ENCODE results near the gene MAZ. TPM values are rescaled to one million over a fixed set of nuclear protein-coding genes. Genes with fewer than 3 reads are reported as not detected.

MAZ gene
- total and polyA plus RNA-seq, 2 of the 13 experiments (the other 11 are each of a cell fraction or from before 2014, with no cell fraction given): 203 to 277 TPM

- TF ChIP-seq ZGPAT (CRISPR knock-in tag; IDR thresholded peaks at IDR 0.05): peak; percentile 97
- peak; percentile 93; the same call in 1 of the 2 replicates for TF ChIP-seq THAP9 (CRISPR knock-in tag; IDR thresholded peaks at IDR 0.05; ENCODE audit: borderline replicate concordance)
- TF ChIP-seq FOXO4 (CRISPR knock-in tag; conservative IDR thresholded peaks at IDR 0.05): no peak
- no peak for TF ChIP-seq ZNF724P (CRISPR knock-in tag; IDR thresholded peaks at IDR 0.05; ENCODE audit: borderline replicate concordance)
- TF ChIP-seq EEA1 (CRISPR knock-in tag; IDR thresholded peaks at IDR 0.05; ENCODE audit: borderline replicate concordance): no peak
- TF ChIP-seq SATB2 (CRISPR knock-in tag; IDR thresholded peaks at IDR 0.05): no peak
- TF ChIP-seq ZNF597 (CRISPR knock-in tag; IDR thresholded peaks at IDR 0.05): no peak
- peak; percentile 96 for TF ChIP-seq ZNF878 (CRISPR knock-in tag; IDR thresholded peaks at IDR 0.05)
- peak; percentile 64; the same call in 1 of the 2 replicates for TF ChIP-seq ZNF512 (CRISPR knock-in tag; IDR thresholded peaks at IDR 0.05)
- peak; percentile 95 for TF ChIP-seq RNF219 (CRISPR knock-in tag; IDR thresholded peaks at IDR 0.05)
- peak; percentile 65 for TF ChIP-seq HOXA9 (CRISPR knock-in tag; IDR thresholded peaks at IDR 0.05; ENCODE audit: borderline replicate concordance)
- TF ChIP-seq ADNP (CRISPR knock-in tag; IDR thresholded peaks at IDR 0.05): no peak
- no peak for TF ChIP-seq SRSF9 (IDR thresholded peaks at IDR 0.05; ENCODE audit: borderline replicate concordance, insufficient read depth, low read depth, low read length, poor library complexity, severe bottlenecking)
- TF ChIP-seq ZNF850 (CRISPR knock-in tag; conservative IDR thresholded peaks at IDR 0.05): no peak
- peak; percentile 87 for TF ChIP-seq JARID2 (CRISPR knock-in tag; IDR thresholded peaks at IDR 0.05; ENCODE audit: insufficient replicate concordance)
- no peak; the same call in 1 of the 2 replicates for TF ChIP-seq ZNF652 (CRISPR knock-in tag; IDR thresholded peaks at IDR 0.05; ENCODE audit: borderline replicate concordance, low read depth)
- no peak for TF ChIP-seq ZNF496 (CRISPR knock-in tag; IDR thresholded peaks at IDR 0.05; ENCODE audit: insufficient replicate concordance)
These were observed 16.0 kb upstream of the MAZ start, which contains the start of gene KIF22 (continued) for GRCh38 chr16:29790183-29790948.

Data from HepG2 (cell line).